ENCODE data around the gene NFIA.
A peak's percentile ranks its signal among the peaks of the same experiment; 100 is the strongest.
"Not testable (repeated sequence)": the region's sequence is repeated elsewhere in the genome, so short reads cannot be mapped to it uniquely, and the experiment has no call there.

The NFIA gene

GRCh38 chr1:61073871-61074270, 8.5 kb upstream of the NFIA start:
- DNase-seq: no peak
- H3K27me3 Mint-ChIP-seq: no peaks in the 10 kb centered on the region

GRCh38 chr1:61075833-61076232, 6.5 kb upstream of the NFIA start:
- ATAC-seq (replicated peaks): not testable (repeated sequence)
- peak overlapping the region in 1 of 2 donors; percentile 96 for H3K27ac Mint-ChIP-seq

More at GRCh38 chr1:61073871-61074270, 8.5 kb upstream of the NFIA start:
- Mint-ChIP-seq H3K4me1 (ENCODE audit: low read depth in 2 of 2) (peaks cover 19 to 24% of the 10 kb centered on the region in 2 donors), H3K27ac (no peak overlapping the region), H3K36me3 (ENCODE audit: insufficient read depth) (peaks cover 17% of the 10 kb centered on the region), H3K4me3 (no peak overlapping the region), H3K9me3 (no peaks in the 10 kb centered on the region)
- no peak for ATAC-seq (replicated peaks)

GRCh38 chr1:61076728-61077675, 5.4 kb upstream of the NFIA start:
- H3K4me1 Mint-ChIP-seq (ENCODE audit: low read depth in 2 of 2): peaks cover 37 to 42% of the 10 kb centered on the region in 2 donors
- DNase-seq (peak; percentile 74 to 81 (median 76)), ATAC-seq (replicated peaks) (peak; percentile 65)
- H3K27me3 Mint-ChIP-seq: no peaks in the 10 kb centered on the region
- peaks cover 17% of the 10 kb centered on the region for H3K36me3 Mint-ChIP-seq (ENCODE audit: insufficient read depth)
- no peaks in the 10 kb centered on the region for H3K9me3 Mint-ChIP-seq
- peak overlapping the region; percentile 96 to 97 for H3K27ac Mint-ChIP-seq
- H3K4me3 Mint-ChIP-seq: peak overlapping the region; percentile 93 to 98

More at GRCh38 chr1:61075833-61076232, 6.5 kb upstream of the NFIA start:
- Mint-ChIP-seq H3K4me3 (peak overlapping the region; percentile 93 to 98), H3K4me1 (ENCODE audit: low read depth in 2 of 2) (peaks cover 30 to 36% of the 10 kb centered on the region in 2 donors), H3K36me3 (ENCODE audit: insufficient read depth) (peaks cover 17% of the 10 kb centered on the region)
- H3K27me3 Mint-ChIP-seq, DNase-seq, H3K9me3 Mint-ChIP-seq: not testable (repeated sequence)

- peak; percentile 69 for ATAC-seq (replicated peaks)
- Mint-ChIP-seq H3K4me1 (ENCODE audit: low read depth in 2 of 2) (peaks cover 37 to 42% of the 10 kb centered on the region in 2 donors), H3K4me3 (peak overlapping the region; percentile 93 to 98), H3K27me3 (no peaks in the 10 kb centered on the region), H3K36me3 (ENCODE audit: insufficient read depth) (peaks cover 24% of the 10 kb centered on the region), H3K9me3 (no peaks in the 10 kb centered on the region), H3K27ac (peak overlapping the region; percentile 96 to 97)
- DNase-seq: peak; percentile 85 to 91 (median 86)
Observed at GRCh38 chr1:61077676-61078541, 4.5 kb upstream of the NFIA start.

- ATAC-seq (replicated peaks): no peak
- H3K27ac Mint-ChIP-seq: peak overlapping the region in 1 of 2 donors; percentile 96
- peaks cover 25% of the 10 kb centered on the region for H3K36me3 Mint-ChIP-seq (ENCODE audit: insufficient read depth)
- no peak for DNase-seq
- no peaks in the 10 kb centered on the region for H3K27me3 Mint-ChIP-seq
- H3K9me3 Mint-ChIP-seq: no peaks in the 10 kb centered on the region
- peak overlapping the region; percentile 93 to 98 for H3K4me3 Mint-ChIP-seq
- H3K4me1 Mint-ChIP-seq (ENCODE audit: low read depth in 2 of 2): peaks cover 38 to 44% of the 10 kb centered on the region in 2 donors
Observed at GRCh38 chr1:61078618-61079295, 3.6 kb upstream of the NFIA start.

- ATAC-seq (replicated peaks) (no peak), DNase-seq (no peak)
- Mint-ChIP-seq H3K4me3 (peak overlapping the region; percentile 70 to 98), H3K9me3 (no peaks in the 10 kb centered on the region), H3K27ac (peak overlapping the region; percentile 17 to 96), H3K36me3 (ENCODE audit: insufficient read depth) (peaks cover 25% of the 10 kb centered on the region), H3K27me3 (no peaks in the 10 kb centered on the region), H3K4me1 (ENCODE audit: low read depth in 2 of 2) (peaks cover 42 to 50% of the 10 kb centered on the region in 2 donors)
Observed at GRCh38 chr1:61079296-61079897, 3.0 kb upstream of the NFIA start.

- H3K27me3 Mint-ChIP-seq: no peaks in the 10 kb centered on the region
- H3K27ac Mint-ChIP-seq: peak overlapping the region; percentile 17 to 96
- no peak for ATAC-seq (replicated peaks)
Observed at GRCh38 chr1:61079898-61080336, 2.4 kb upstream of the NFIA start.

GRCh38 chr1:61080413-61081143, 1.8 kb upstream of the NFIA start:
- H3K27ac Mint-ChIP-seq: no peak overlapping the region
- ATAC-seq (replicated peaks) (no peak), DNase-seq (no peak)
- H3K4me3 Mint-ChIP-seq: peak overlapping the region; percentile 92 to 98
- peaks cover 42 to 51% of the 10 kb centered on the region in 2 donors for H3K4me1 Mint-ChIP-seq (ENCODE audit: low read depth in 2 of 2)
- peaks cover 25% of the 10 kb centered on the region for H3K36me3 Mint-ChIP-seq (ENCODE audit: insufficient read depth)
- H3K9me3 Mint-ChIP-seq: no peaks in the 10 kb centered on the region
- H3K27me3 Mint-ChIP-seq: no peaks in the 10 kb centered on the region

More at GRCh38 chr1:61079898-61080336, 2.4 kb upstream of the NFIA start:
- Mint-ChIP-seq H3K9me3 (no peaks in the 10 kb centered on the region), H3K4me3 (peak overlapping the region; percentile 70 to 98), H3K36me3 (ENCODE audit: insufficient read depth) (peaks cover 25% of the 10 kb centered on the region), H3K4me1 (ENCODE audit: low read depth in 2 of 2) (peaks cover 42 to 51% of the 10 kb centered on the region in 2 donors)
- no peak for DNase-seq

- H3K36me3 Mint-ChIP-seq (ENCODE audit: insufficient read depth): peaks cover 25% of the 10 kb centered on the region
- H3K9me3 Mint-ChIP-seq: no peaks in the 10 kb centered on the region
- no peaks in the 10 kb centered on the region for H3K27me3 Mint-ChIP-seq
- ATAC-seq (replicated peaks): no peak
- H3K27ac Mint-ChIP-seq: peak overlapping the region in 1 of 2 donors; percentile 63
- peak overlapping the region; percentile 92 to 97 for H3K4me3 Mint-ChIP-seq
- no peak for DNase-seq
- H3K4me1 Mint-ChIP-seq (ENCODE audit: low read depth in 2 of 2): peaks cover 42 to 48% of the 10 kb centered on the region in 2 donors
Observed at GRCh38 chr1:61081144-61081685, 1.1 kb upstream of the NFIA start.

- H3K36me3 Mint-ChIP-seq (ENCODE audit: insufficient read depth): peaks cover 20% of the 10 kb centered on the region
- H3K4me1 Mint-ChIP-seq (ENCODE audit: low read depth in 2 of 2): peaks cover 36 to 43% of the 10 kb centered on the region in 2 donors
- ATAC-seq (replicated peaks) (peak; percentile 10), DNase-seq (peak; percentile 39 to 44 (median 42))
- peak overlapping the region; percentile 92 to 97 for H3K4me3 Mint-ChIP-seq
- no peaks in the 10 kb centered on the region for H3K27me3 Mint-ChIP-seq
- peak overlapping the region in 1 of 2 donors; percentile 63 for H3K27ac Mint-ChIP-seq
- no peaks in the 10 kb centered on the region for H3K9me3 Mint-ChIP-seq
Observed at GRCh38 chr1:61081686-61082310, 563 bp upstream of the NFIA start.

- H3K4me1 Mint-ChIP-seq (ENCODE audit: low read depth in 2 of 2): peaks cover 29 to 33% of the 10 kb centered on the region in 2 donors
- H3K36me3 Mint-ChIP-seq (ENCODE audit: insufficient read depth): peaks cover 8% of the 10 kb centered on the region
- peak; percentile 31 for ATAC-seq (replicated peaks)
- peak overlapping the region; percentile 90 to 91 for H3K27ac Mint-ChIP-seq
- H3K9me3 Mint-ChIP-seq: no peaks in the 10 kb centered on the region
- H3K27me3 Mint-ChIP-seq: no peaks in the 10 kb centered on the region
- H3K4me3 Mint-ChIP-seq: peak overlapping the region; percentile 92 to 97
- peak in 2 of 3 experiments; percentile 15 to 16 for DNase-seq
Observed at GRCh38 chr1:61083013-61083806, 849 bp downstream of the NFIA start.
